ENCODE measurements around the gene CFHR2.

CFHR2 gene

DNA sequence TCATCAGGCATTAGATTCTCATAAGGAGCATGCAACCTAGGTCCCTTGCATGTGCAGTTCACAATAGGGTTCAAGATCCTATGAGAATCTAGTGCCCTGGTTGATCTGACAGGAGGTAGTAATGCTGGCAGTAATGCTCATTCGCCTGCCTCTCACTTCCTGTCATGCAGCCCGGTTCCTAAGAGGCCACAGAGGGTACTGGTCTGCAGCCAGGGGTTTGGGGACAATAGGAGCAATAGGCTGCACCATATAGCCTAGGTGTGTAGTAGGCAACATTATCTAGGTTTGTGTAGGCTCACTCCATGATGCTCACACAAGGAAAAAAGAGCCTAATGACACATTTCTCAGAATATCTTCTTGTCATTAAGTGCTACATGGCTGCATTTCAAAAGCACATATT, 59.6 kb downstream of the CFHR2 start:
- DNase-seq, result no peak

DNA sequence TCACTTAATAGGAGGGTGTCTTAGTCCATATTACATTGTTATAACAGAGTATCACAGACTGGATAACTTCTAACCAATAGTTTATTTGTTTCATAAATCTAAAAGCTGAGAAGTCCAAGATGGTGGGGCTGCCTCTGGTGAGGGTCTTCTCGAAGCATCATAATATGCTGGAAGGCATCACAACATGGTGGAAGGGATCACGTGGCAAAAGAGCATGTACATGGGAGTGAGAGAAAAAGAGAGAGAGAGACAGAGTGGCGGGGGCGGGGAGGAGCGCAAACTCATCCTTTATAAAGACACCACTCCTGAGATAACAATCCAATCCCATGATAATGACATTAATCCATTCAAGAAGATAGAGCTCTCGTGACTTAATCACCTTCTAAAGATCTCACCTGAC, 65.3 kb downstream of the CFHR2 start:
- DNase-seq, result no peak

All from retina (tissue), 1 donor.